Measurements from ENCODE around the gene ZNF324. TPM values are rescaled to one million over a fixed set of nuclear protein-coding genes. Genes with fewer than 3 reads are reported as not detected.
"Not testable (repeated sequence)": the region's sequence is repeated elsewhere in the genome, so short reads cannot be mapped to it uniquely, and the experiment has no call there.

The ZNF324 gene
- total and polyA plus RNA-seq, 3 experiments from 2014 or later: 13.9 to 21.0 (median 19.8) TPM

GRCh38 chr19:58448860-58449259 lies 18.0 kb upstream of the ZNF324 start:
- POLR2A ChIA-PET, H3K27ac Mint-ChIP-seq: not testable (repeated sequence)

DNA sequence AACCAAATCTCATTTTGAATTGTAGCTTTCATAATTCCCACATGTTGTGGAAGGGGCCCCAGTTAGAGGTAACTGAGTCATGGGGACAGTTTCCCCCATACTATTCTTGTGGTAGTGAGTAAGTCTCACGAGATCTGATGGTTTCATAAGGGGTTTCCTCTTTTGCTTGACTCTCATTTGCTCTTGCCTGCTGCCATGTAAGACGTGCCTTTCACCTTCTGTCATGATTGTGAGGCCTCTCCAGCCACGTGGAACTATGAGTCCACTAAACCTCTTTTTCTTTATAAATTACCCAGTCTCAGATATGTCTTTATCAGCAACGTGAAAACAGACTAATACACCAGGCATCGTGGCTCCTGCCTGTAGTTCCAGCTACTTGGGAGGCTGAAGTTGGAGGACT lies 16.9 kb upstream of the ZNF324 start:
- H3K4me3 ChIP-seq (ENCODE audit: low read length); H3K36me3 ChIP-seq (ENCODE audit: insufficient read depth, low read length); H3K9me3 ChIP-seq (ENCODE audit: low read length); CTCF ChIA-PET; H3K27ac Mint-ChIP-seq; H3K4me1 ChIP-seq (ENCODE audit: insufficient read depth, low read length); POLR2A ChIA-PET; H3K4me3 Mint-ChIP-seq; DNase-seq; H3K27ac ChIP-seq (ENCODE audit: low read depth, low read length): not testable (repeated sequence)
- peaks cover 18 to 23% (median 20%) of the 10 kb centered on the region in 3 donors for H3K4me1 Mint-ChIP-seq
- H3K27me3 ChIP-seq (ENCODE audit: insufficient read depth, low read length, poor library complexity, severe bottlenecking): peaks cover 12% of the 10 kb centered on the region
- peaks cover 0 to 12% (median 8%) of the 10 kb centered on the region in 5 donors for H3K9me3 Mint-ChIP-seq
- peaks cover 0 to 15% (median 6%) of the 10 kb centered on the region in 3 donors for H3K36me3 Mint-ChIP-seq
- peaks cover 22 to 34% of the 10 kb centered on the region in 2 donors for H3K27me3 Mint-ChIP-seq

More at GRCh38 chr19:58448860-58449259, 18.0 kb upstream of the ZNF324 start:
- peaks cover 12% of the 10 kb centered on the region for H3K27me3 ChIP-seq (ENCODE audit: insufficient read depth, low read length, poor library complexity, severe bottlenecking)
- H3K4me3 ChIP-seq (ENCODE audit: low read length); H3K4me1 ChIP-seq (ENCODE audit: insufficient read depth, low read length); H3K36me3 Mint-ChIP-seq; H3K9me3 ChIP-seq (ENCODE audit: low read length); H3K36me3 ChIP-seq (ENCODE audit: insufficient read depth, low read length); DNase-seq; H3K27ac ChIP-seq (ENCODE audit: low read depth, low read length); CTCF ChIA-PET: not testable (repeated sequence)
- peak overlapping the region in 1 of 7 donors; percentile 40 for H3K4me3 Mint-ChIP-seq
- H3K4me1 Mint-ChIP-seq: peaks cover 17 to 20% (median 18%) of the 10 kb centered on the region in 3 donors
- peaks cover 0 to 12% (median 8%) of the 10 kb centered on the region in 5 donors for H3K9me3 Mint-ChIP-seq
- H3K27me3 Mint-ChIP-seq: peaks cover 25 to 39% of the 10 kb centered on the region in 2 donors

GRCh38 chr19:58450856-58451357 lies 16.0 kb upstream of the ZNF324 start:
- peak overlapping the region; percentile 65 for H3K27ac ChIP-seq (ENCODE audit: low read depth, low read length)
- peaks cover 18 to 23% (median 20%) of the 10 kb centered on the region in 3 donors for H3K4me1 Mint-ChIP-seq
- POLR2A ChIA-PET: interaction anchor here (0.6 to 0.7 kb wide), 2 partner anchors 315 to 1856 kb away, joined by 3 to 5 read pairs; no protein-coding TSS in a partner anchor

GRCh38 chr19:58451358-58452101 lies 15.3 kb upstream of the ZNF324 start, which contains the start of gene ZNF324B:
Gene ZNF324B, plus strand, starts transcription at chr19:58451622. Its CDS starts 2,080 bp downstream, at chr19:58453702.
- peak within 1 kb of the TSS; percentile 65 for H3K27ac ChIP-seq (ENCODE audit: low read depth, low read length)
- Mint-ChIP-seq H3K27me3 (peaks cover 19 to 28% of the 10 kb centered on the region in 2 donors), H3K36me3 (peaks cover under 1 to 21% (median 6%) of the 10 kb centered on the region in 3 donors), H3K4me3 (peak within 1 kb of the TSS; percentile 83 to 90 (median 88)), H3K4me1 (peaks cover 18 to 23% (median 20%) of the 10 kb centered on the region in 3 donors), H3K27ac (peak within 1 kb of the TSS; percentile 18 to 94 (median 88)), H3K9me3 (peaks cover 0 to 12% (median 8%) of the 10 kb centered on the region in 5 donors)
- H3K4me1 ChIP-seq (ENCODE audit: insufficient read depth, low read length): peaks cover 6% of the 10 kb centered on the region
- POLR2A ChIA-PET: interaction anchor here (0.6 to 0.8 kb wide), 3 partner anchors 44 to 316 kb away, joined by 3 to 8 read pairs (median 3); partner anchors contain the start of gene ZNF584
- no peaks in the 10 kb centered on the region for H3K9me3 ChIP-seq (ENCODE audit: low read length)
- peak; percentile 96 to 98 (median 96) for DNase-seq
- CTCF ChIA-PET: interaction anchor here (0.8 kb wide), 1 partner anchor 12 kb away, joined by 3 read pairs; the partner anchor contains the start of gene ZNF132
- H3K27me3 ChIP-seq (ENCODE audit: insufficient read depth, low read length, poor library complexity, severe bottlenecking): peaks cover 12% of the 10 kb centered on the region
- H3K4me3 ChIP-seq (ENCODE audit: low read length): peak within 1 kb of the TSS; percentile 81
- H3K36me3 ChIP-seq (ENCODE audit: insufficient read depth, low read length): peaks cover 3% of the 10 kb centered on the region

More at GRCh38 chr19:58450856-58451357, 16.0 kb upstream of the ZNF324 start:
- Mint-ChIP-seq H3K27ac (peak overlapping the region; percentile 18 to 94 (median 81)), H3K36me3 (peaks cover 0 to 16% (median 6%) of the 10 kb centered on the region in 3 donors), H3K27me3 (peaks cover 19 to 31% of the 10 kb centered on the region in 2 donors), H3K9me3 (peaks cover 0 to 12% (median 8%) of the 10 kb centered on the region in 5 donors), H3K4me3 (peak overlapping the region; percentile 83 to 90 (median 88))
- no peaks in the 10 kb centered on the region for H3K9me3 ChIP-seq (ENCODE audit: low read length)
- no peak for DNase-seq
- peaks cover 3% of the 10 kb centered on the region for H3K36me3 ChIP-seq (ENCODE audit: insufficient read depth, low read length)
- H3K4me3 ChIP-seq (ENCODE audit: low read length): peak overlapping the region; percentile 81
- peaks cover 12% of the 10 kb centered on the region for H3K27me3 ChIP-seq (ENCODE audit: insufficient read depth, low read length, poor library complexity, severe bottlenecking)
- CTCF ChIA-PET: interaction anchor here (0.8 kb wide), 1 partner anchor 11 kb away, joined by 3 read pairs; the partner anchor contains the start of gene ZNF132
- H3K4me1 ChIP-seq (ENCODE audit: insufficient read depth, low read length): peaks cover 6% of the 10 kb centered on the region

DNA sequence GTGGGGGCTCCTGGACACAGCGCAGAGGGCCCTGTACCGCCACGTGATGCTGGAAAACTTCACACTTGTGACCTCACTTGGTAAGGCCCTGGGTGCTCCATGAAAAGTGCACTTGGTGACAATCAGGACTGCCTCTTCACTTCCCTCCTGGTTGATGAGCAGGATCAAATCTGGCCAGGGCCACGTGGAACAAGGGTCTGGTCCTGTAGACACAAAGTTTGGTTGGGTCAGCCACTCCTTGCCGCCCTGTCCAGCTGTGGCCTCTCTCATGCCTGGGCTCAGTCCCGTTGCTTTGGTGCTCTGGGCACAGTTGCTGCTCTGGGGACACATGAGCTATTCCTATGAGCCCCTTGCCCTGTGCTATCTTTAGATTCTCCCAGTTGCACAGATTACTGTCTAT lies 13.1 kb upstream of the ZNF324 start:
- POLR2A ChIA-PET: no interaction called here
- peaks cover 0 to 6% (median 0%) of the 10 kb centered on the region in 5 donors for H3K9me3 Mint-ChIP-seq
- peak overlapping the region in 6 of 7 donors; percentile 8 to 79 (median 60) for H3K4me3 Mint-ChIP-seq

GRCh38 chr19:58455306-58455705 lies 11.6 kb upstream of the ZNF324 start:
- peaks cover 0 to 34% (median 9%) of the 10 kb centered on the region in 3 donors for H3K36me3 Mint-ChIP-seq

More for the DNA sequence above, 13.1 kb upstream of the ZNF324 start:
- peaks cover 10 to 11% of the 10 kb centered on the region in 2 donors for H3K27me3 Mint-ChIP-seq
- Histone ChIP-seq H3K27ac (ENCODE audit: low read depth, low read length) (no peak overlapping the region), H3K36me3 (ENCODE audit: insufficient read depth, low read length) (peaks cover 3% of the 10 kb centered on the region), H3K4me1 (ENCODE audit: insufficient read depth, low read length) (peaks cover 6% of the 10 kb centered on the region), H3K27me3 (ENCODE audit: insufficient read depth, low read length, poor library complexity, severe bottlenecking) (no peaks in the 10 kb centered on the region), H3K4me3 (ENCODE audit: low read length) (no peak overlapping the region), H3K9me3 (ENCODE audit: low read length) (no peaks in the 10 kb centered on the region)
- H3K36me3 Mint-ChIP-seq: peaks cover 0 to 34% (median 8%) of the 10 kb centered on the region in 3 donors
- H3K4me1 Mint-ChIP-seq: peaks cover 18 to 23% (median 20%) of the 10 kb centered on the region in 3 donors
- CTCF ChIA-PET: no interaction called here
- H3K27ac Mint-ChIP-seq: no peak overlapping the region
- no peak for DNase-seq

DNA sequence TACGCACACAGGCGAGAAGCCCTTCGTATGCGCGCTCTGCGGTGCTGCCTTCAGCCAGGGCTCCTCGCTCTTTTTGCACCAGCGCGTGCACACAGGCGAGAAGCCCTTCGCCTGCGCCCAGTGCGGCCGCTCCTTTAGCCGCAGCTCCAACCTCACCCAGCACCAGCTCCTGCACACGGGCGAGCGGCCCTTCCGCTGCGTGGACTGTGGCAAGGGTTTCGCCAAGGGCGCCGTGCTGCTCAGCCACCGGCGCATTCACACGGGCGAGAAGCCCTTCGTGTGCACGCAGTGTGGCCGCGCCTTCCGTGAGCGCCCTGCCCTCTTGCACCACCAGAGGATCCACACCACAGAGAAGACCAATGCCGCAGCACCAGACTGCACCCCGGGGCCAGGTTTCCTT lies 10.8 kb upstream of the ZNF324 start:
- H3K4me3 ChIP-seq (ENCODE audit: low read length): no peak overlapping the region
- no peak overlapping the region for H3K27ac ChIP-seq (ENCODE audit: low read depth, low read length)
- H3K4me1 Mint-ChIP-seq: peaks cover 9 to 19% (median 14%) of the 10 kb centered on the region in 3 donors
- peaks cover 0 to 3% of the 10 kb centered on the region in 2 donors for H3K27me3 Mint-ChIP-seq
- H3K36me3 ChIP-seq (ENCODE audit: insufficient read depth, low read length): peaks cover 3% of the 10 kb centered on the region
- ChIA-PET CTCF (no interaction called here), POLR2A (no interaction called here)
- no peaks in the 10 kb centered on the region for H3K27me3 ChIP-seq (ENCODE audit: insufficient read depth, low read length, poor library complexity, severe bottlenecking)
- H3K4me1 ChIP-seq (ENCODE audit: insufficient read depth, low read length): peaks cover 1% of the 10 kb centered on the region
- peaks cover 0 to 34% (median 9%) of the 10 kb centered on the region in 3 donors for H3K36me3 Mint-ChIP-seq
- no peak overlapping the region for H3K27ac Mint-ChIP-seq
- H3K9me3 ChIP-seq (ENCODE audit: low read length): no peaks in the 10 kb centered on the region
- no peaks in the 10 kb centered on the region for H3K9me3 Mint-ChIP-seq
- H3K4me3 Mint-ChIP-seq: no peak overlapping the region
- no peak for DNase-seq

More at GRCh38 chr19:58455306-58455705, 11.6 kb upstream of the ZNF324 start:
- Mint-ChIP-seq H3K4me1 (peaks cover 17 to 24% (median 20%) of the 10 kb centered on the region in 3 donors), H3K27me3 (peaks cover 0 to 3% of the 10 kb centered on the region in 2 donors), H3K4me3 (peak overlapping the region in 2 of 7 donors; percentile 42 to 65), H3K27ac (no peak overlapping the region), H3K9me3 (no peaks in the 10 kb centered on the region)
- ChIA-PET CTCF (no interaction called here), POLR2A (no interaction called here)
- Histone ChIP-seq H3K27ac (ENCODE audit: low read depth, low read length) (no peak overlapping the region), H3K36me3 (ENCODE audit: insufficient read depth, low read length) (peaks cover 3% of the 10 kb centered on the region), H3K4me1 (ENCODE audit: insufficient read depth, low read length) (peaks cover 6% of the 10 kb centered on the region), H3K4me3 (ENCODE audit: low read length) (no peak overlapping the region), H3K27me3 (ENCODE audit: insufficient read depth, low read length, poor library complexity, severe bottlenecking) (no peaks in the 10 kb centered on the region), H3K9me3 (ENCODE audit: low read length) (no peaks in the 10 kb centered on the region)
- no peak for DNase-seq
